GM06990 (cell line): ENCODE measurements around the gene PLCG1.

ENCODE experiments used
- DNase-seq: peaks from one replicate; pipeline ENCODE4 v3.0.0-alpha.2; 2011; ENCODE audit not compliant: insufficient read length; ENCODE audit errors: extremely low read depth
- H3K27me3 ChIP-seq: replicated peaks from 2 replicates; pipeline ENCODE4 v1.6.0; 2011; ENCODE audit warnings: low read length; ENCODE audit not compliant: control insufficient read depth, insufficient read depth
- H3K36me3 ChIP-seq: 2 replicates; pipeline ENCODE4 v1.5.1; 2011; ENCODE audit warnings: low read length; ENCODE audit not compliant: control insufficient read depth, insufficient read depth
- H3K4me3 ChIP-seq: replicated peaks from 2 replicates; pipeline ENCODE4 v1.5.1; 2011; ENCODE audit warnings: low read depth, mild to moderate bottlenecking, control low read depth, low read length
- CTCF ChIP-seq: IDR thresholded peaks from 2 replicates; pipeline ENCODE4 v1.5.1; 2011; ENCODE audit warnings: low read length, control low read depth, mild to moderate bottlenecking, inconsistent platforms; ENCODE audit not compliant: insufficient read depth, poor library complexity, severe bottlenecking

Gene PLCG1

GRCh38 chr20:41223112-41223511, 85.8 kb downstream of the PLCG1 start:
- TF ChIP-seq CTCF: no peak
- no peak overlapping the region for H3K4me3 ChIP-seq
- no peaks in the 10 kb centered on the region for H3K36me3 ChIP-seq
- no peak for DNase-seq
- H3K27me3 ChIP-seq: no peaks in the 10 kb centered on the region

DNA sequence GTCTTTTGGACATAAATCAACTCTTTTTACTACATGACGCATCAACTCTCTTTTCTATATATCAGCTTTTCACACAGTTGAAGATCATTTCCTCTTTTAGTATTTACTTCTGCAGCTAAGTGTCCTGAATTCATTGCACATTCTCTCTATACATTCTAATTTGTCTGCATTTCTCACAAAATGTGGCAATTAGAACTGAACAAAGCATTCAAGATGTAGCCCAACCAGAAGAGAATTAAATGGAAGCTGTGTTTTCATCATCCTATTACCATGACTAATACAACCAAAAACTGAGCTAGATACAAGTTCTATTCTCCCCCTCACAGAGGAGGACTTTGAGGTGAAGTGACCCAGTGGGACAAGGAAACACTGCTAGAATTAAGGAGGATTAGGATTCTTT, 86.9 kb downstream of the PLCG1 start:
- no peak for DNase-seq
- Histone ChIP-seq H3K27me3 (no peaks in the 10 kb centered on the region), H3K4me3 (no peak overlapping the region), H3K36me3 (no peaks in the 10 kb centered on the region)
- no peak for TF ChIP-seq CTCF

DNA sequence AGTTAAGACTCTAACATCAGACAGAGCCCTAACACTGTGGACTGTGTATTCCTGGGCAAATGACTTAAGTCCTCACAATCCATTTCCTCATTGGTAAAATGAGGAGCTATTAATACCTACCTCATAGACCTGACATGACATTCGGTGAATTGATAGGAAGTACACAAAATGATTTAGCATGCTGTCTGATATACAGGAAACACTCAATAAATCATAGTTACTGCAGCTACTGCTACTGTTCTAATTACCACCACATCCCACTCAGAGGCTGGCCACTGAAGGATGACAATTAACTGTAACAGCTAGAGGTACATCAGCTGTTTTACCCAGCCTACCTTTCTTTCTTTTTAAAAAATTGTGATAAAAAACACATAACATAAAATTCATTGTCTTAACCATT, 87.7 kb downstream of the PLCG1 start:
- Histone ChIP-seq H3K4me3 (no peak overlapping the region), H3K36me3 (no peaks in the 10 kb centered on the region), H3K27me3 (no peaks in the 10 kb centered on the region)
- DNase-seq: no peak
- TF ChIP-seq CTCF: no peak

DNA sequence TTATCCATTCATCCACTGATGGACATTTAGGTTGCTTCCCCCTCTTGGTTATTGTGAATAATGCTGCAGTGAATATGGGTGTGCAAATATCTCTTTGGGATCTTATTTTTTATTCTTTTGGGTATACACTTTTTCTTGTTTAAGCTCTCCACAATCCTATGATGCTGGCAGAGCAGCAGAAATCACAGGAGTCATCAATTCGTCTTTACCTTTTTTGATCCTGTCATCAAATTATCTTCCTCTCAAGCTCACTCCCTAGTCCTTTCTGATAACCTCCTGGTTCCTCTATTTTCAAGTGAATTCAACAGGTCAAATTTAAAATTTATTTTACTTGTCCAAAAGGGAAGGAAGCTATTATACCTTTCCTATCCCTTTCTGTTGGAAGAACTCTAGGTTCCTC, 89.1 kb downstream of the PLCG1 start:
- no peaks in the 10 kb centered on the region for H3K27me3 ChIP-seq
- DNase-seq: no peak
- H3K36me3 ChIP-seq: no peaks in the 10 kb centered on the region
- H3K4me3 ChIP-seq: no peak overlapping the region
- TF ChIP-seq CTCF: no peak
